ENCODE results near the gene PLAC8L1. TPM values are rescaled to one million over a fixed set of nuclear protein-coding genes. Genes with fewer than 3 reads are reported as not detected.

The PLAC8L1 gene
- total RNA-seq, 2 experiments from 2014 or later, result 1.0 TPM; not detected in 1

- Mint-ChIP-seq H3K36me3 (no peaks in the 10 kb centered on the region), H3K9me3 (no peaks in the 10 kb centered on the region), H3K27me3 (peaks cover 11% of the 10 kb centered on the region), H3K4me1 (peaks cover 4% of the 10 kb centered on the region), H3K27ac (no peak overlapping the region), H3K4me3 (no peak overlapping the region)
- POLR2A ChIA-PET, result no interaction called here
- ATAC-seq (ENCODE audit: low read depth), result no peak
- no peak for DNase-seq
These were observed 32.0 kb downstream of the PLAC8L1 start for GRCh38 chr5:146073239-146073900.

GRCh38 chr5:146072595-146072994 is 32.8 kb downstream of the PLAC8L1 start:
- Mint-ChIP-seq H3K27me3 (peaks cover 9% of the 10 kb centered on the region), H3K4me1 (peaks cover 4% of the 10 kb centered on the region), H3K4me3 (no peak overlapping the region), H3K36me3 (no peaks in the 10 kb centered on the region), H3K27ac (no peak overlapping the region), H3K9me3 (no peaks in the 10 kb centered on the region)
- DNase-seq, result no peak
- POLR2A ChIA-PET, result no interaction called here
- ATAC-seq (ENCODE audit: low read depth), result no peak

DNA sequence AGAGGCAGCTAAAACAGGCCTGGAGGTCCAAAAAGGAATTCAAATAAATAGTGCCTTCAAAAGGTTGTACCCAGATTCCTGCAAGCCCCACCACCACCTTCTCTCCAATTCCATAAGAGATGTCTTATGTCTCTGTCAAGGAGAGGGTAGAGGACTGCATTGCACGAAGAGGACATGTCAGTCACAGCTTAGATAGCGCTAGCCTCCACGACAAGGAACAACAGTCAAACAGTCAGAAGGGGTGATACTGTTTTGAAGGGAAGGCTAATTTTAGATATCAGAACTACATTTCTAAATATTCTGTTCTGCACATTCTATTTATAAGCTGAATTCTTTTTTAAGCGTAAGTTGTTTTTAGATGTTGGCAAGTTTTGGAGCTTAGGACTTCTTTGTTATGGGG is 34.2 kb downstream of the PLAC8L1 start:
- H3K27me3 Mint-ChIP-seq, result peaks cover 2% of the 10 kb centered on the region
- peaks cover 4% of the 10 kb centered on the region for H3K4me1 Mint-ChIP-seq
- no peaks in the 10 kb centered on the region for H3K36me3 Mint-ChIP-seq
- no peak overlapping the region for H3K4me3 Mint-ChIP-seq
- POLR2A ChIA-PET, result no interaction called here
- ATAC-seq (ENCODE audit: low read depth) (no peak), DNase-seq (no peak)
- no peaks in the 10 kb centered on the region for H3K9me3 Mint-ChIP-seq
- H3K27ac Mint-ChIP-seq, result no peak overlapping the region

- peaks cover 4% of the 10 kb centered on the region for H3K27me3 Mint-ChIP-seq
- ATAC-seq (ENCODE audit: low read depth) (no peak), DNase-seq (no peak)
- POLR2A ChIA-PET, result no interaction called here
- no peaks in the 10 kb centered on the region for H3K36me3 Mint-ChIP-seq
- peaks cover 4% of the 10 kb centered on the region for H3K4me1 Mint-ChIP-seq
- no peaks in the 10 kb centered on the region for H3K9me3 Mint-ChIP-seq
- no peak overlapping the region for H3K27ac Mint-ChIP-seq
- H3K4me3 Mint-ChIP-seq, result no peak overlapping the region
These were observed 34.6 kb downstream of the PLAC8L1 start for GRCh38 chr5:146070746-146071145.

DNA sequence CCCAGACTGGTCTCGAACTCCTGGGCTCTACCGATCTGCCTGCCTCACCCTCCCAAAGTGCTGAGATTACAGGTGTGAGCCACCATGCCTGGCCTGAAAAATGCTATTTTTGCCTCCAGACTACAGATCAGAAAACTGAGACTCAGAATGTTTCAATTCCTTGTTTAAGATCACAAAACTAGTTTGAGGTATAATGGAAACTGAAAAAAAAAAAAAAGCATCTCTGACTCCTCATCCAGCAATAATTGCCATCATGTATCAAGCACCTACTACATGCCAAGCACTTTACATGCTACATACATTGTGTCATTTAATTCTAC is 35.6 kb downstream of the PLAC8L1 start:
- H3K4me1 Mint-ChIP-seq, result peaks cover 4% of the 10 kb centered on the region
- H3K9me3 Mint-ChIP-seq, result no peaks in the 10 kb centered on the region
- H3K4me3 Mint-ChIP-seq, result no peak overlapping the region
- POLR2A ChIA-PET, result no interaction called here
- H3K36me3 Mint-ChIP-seq, result no peaks in the 10 kb centered on the region
- H3K27ac Mint-ChIP-seq, result no peak overlapping the region
- peaks cover 11% of the 10 kb centered on the region for H3K27me3 Mint-ChIP-seq
- ATAC-seq (ENCODE audit: low read depth) (no peak), DNase-seq (no peak)

DNA sequence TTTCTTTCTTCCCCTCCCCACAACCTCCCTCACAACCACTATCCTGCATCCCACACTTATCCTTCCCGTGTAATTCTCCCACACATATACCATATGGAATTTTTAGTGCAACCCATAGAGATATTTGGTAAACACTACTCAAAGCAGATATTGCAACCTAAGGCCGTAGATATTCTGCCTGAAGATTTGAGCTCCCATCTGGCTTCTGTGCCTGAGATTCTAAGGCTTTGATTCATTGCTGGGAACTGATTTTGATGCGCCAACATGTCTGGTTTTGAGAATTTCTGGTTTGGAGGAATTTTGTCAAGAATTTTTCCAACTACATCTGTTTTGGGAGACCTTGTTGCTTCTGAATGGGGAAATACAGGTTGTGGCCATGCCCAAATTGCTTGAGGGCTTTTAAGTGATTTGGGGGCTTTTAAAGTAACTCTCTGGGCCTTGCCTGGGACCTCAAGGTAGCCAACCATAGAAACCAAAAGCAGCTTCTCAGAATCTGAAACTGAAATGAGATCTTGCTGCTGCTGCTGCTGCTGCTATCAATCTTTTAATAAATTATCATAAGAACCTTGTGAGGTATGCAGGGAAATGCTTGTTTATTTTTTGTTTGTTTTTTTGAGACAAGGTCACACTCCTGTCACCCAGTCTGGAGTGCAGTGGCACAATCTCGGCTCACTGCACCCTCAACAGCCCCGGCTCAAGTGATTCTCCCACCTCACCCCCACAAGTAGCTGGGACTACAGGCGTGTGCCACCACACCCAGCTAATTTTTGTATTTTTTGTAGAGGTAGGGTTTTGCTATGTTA is 36.2 kb downstream of the PLAC8L1 start:
- ATAC-seq (ENCODE audit: low read depth) (no peak), DNase-seq (no peak)
- POLR2A ChIA-PET, result no interaction called here
- Mint-ChIP-seq H3K36me3 (no peaks in the 10 kb centered on the region), H3K9me3 (no peaks in the 10 kb centered on the region), H3K4me3 (no peak overlapping the region), H3K27ac (no peak overlapping the region), H3K27me3 (peaks cover 11% of the 10 kb centered on the region), H3K4me1 (peaks cover 4% of the 10 kb centered on the region)

DNA sequence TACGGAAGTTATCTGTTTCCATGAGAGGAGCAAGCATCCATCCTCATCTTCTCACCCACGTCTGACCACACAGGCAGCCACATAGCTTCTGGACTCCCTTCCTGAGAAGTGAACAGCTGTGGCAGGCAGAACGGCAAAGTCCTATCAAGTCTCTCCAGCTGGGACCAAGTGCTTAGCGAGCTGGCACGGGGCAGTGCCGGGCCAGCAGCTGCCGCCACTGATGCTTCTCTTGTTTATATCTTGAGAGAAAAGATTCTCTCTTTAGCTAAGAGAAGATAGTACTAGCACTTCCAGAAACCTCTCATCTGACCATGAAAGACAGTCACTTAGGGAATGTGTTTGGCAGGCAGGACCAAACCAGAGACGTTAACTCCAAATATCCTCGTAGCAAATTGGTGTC is 37.2 kb downstream of the PLAC8L1 start:
- POLR2A ChIA-PET, result no interaction called here
- Mint-ChIP-seq H3K4me3 (no peak overlapping the region), H3K36me3 (no peaks in the 10 kb centered on the region)

DNA sequence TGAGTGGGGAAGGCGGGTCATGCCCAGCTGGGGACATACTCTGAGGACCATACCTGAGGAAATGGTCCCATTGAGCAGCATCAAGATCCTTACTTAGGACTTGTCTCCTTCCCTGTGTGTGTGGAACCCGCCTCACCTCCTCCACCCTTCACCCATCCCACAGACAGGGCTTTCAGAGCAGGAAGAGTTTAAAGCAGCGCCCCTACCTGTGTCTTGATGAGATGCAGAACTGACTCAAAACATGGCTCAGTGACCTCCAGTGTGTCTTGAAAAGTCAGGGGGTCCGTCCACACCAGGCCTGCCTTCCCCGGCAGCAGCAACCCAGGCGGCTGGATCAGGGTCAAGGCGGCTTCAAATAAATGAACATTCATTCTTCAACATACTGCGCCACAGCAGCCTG is 38.4 kb downstream of the PLAC8L1 start:
- H3K27ac Mint-ChIP-seq, result no peak overlapping the region
- H3K9me3 Mint-ChIP-seq, result no peaks in the 10 kb centered on the region
- H3K36me3 Mint-ChIP-seq, result no peaks in the 10 kb centered on the region
- DNase-seq (no peak), ATAC-seq (ENCODE audit: low read depth) (no peak)
- peaks cover 4% of the 10 kb centered on the region for H3K4me1 Mint-ChIP-seq
- H3K4me3 Mint-ChIP-seq, result no peak overlapping the region
- POLR2A ChIA-PET, result no interaction called here
- H3K27me3 Mint-ChIP-seq, result peaks cover 9% of the 10 kb centered on the region

More for the DNA sequence above, 37.2 kb downstream of the PLAC8L1 start:
- H3K27me3 Mint-ChIP-seq, result peaks cover 11% of the 10 kb centered on the region
- ATAC-seq (ENCODE audit: low read depth), result no peak
- DNase-seq, result no peak
- peaks cover 4% of the 10 kb centered on the region for H3K4me1 Mint-ChIP-seq
- no peak overlapping the region for H3K27ac Mint-ChIP-seq
- no peaks in the 10 kb centered on the region for H3K9me3 Mint-ChIP-seq

GRCh38 chr5:146060221-146060585 is 45.2 kb downstream of the PLAC8L1 start:
- no peak for ATAC-seq (ENCODE audit: low read depth)
- Mint-ChIP-seq H3K36me3 (no peaks in the 10 kb centered on the region), H3K9me3 (no peaks in the 10 kb centered on the region), H3K4me1 (no peaks in the 10 kb centered on the region), H3K27ac (no peak overlapping the region), H3K27me3 (peaks cover 15% of the 10 kb centered on the region), H3K4me3 (no peak overlapping the region)
- no peak for DNase-seq
- POLR2A ChIA-PET, result no interaction called here

- H3K4me3 Mint-ChIP-seq, result no peak overlapping the region
- POLR2A ChIA-PET, result no interaction called here
- H3K36me3 Mint-ChIP-seq, result no peaks in the 10 kb centered on the region
- no peaks in the 10 kb centered on the region for H3K9me3 Mint-ChIP-seq
- ATAC-seq (ENCODE audit: low read depth) (no peak), DNase-seq (no peak)
- no peak overlapping the region for H3K27ac Mint-ChIP-seq
- H3K4me1 Mint-ChIP-seq, result no peaks in the 10 kb centered on the region
- peaks cover 13% of the 10 kb centered on the region for H3K27me3 Mint-ChIP-seq
These were observed 45.7 kb downstream of the PLAC8L1 start for GRCh38 chr5:146059460-146060220.

DNA sequence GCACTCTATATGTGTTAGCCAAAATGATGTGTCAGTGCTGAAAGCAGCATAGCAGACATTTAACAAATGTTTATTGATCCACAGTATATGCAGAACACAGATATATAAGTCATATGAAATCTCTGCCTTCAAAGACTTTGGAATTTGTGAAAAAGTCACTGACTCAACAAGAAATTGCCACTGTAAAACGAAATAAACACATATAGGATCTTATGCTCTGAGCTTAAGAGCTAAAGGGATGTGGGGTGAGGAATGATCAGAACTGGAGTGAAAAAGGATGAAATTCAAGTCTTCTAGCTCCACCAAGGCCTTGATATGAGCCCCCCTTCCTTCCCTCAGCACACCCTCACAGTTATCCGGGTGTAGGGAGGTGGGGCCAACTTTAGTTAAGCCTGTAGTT is 49.9 kb downstream of the PLAC8L1 start:
- Mint-ChIP-seq H3K9me3 (no peaks in the 10 kb centered on the region), H3K36me3 (no peaks in the 10 kb centered on the region), H3K27me3 (peaks cover 30% of the 10 kb centered on the region), H3K4me1 (no peaks in the 10 kb centered on the region), H3K27ac (no peak overlapping the region), H3K4me3 (no peak overlapping the region)
- POLR2A ChIA-PET, result no interaction called here
- DNase-seq, result no peak
- ATAC-seq (ENCODE audit: low read depth), result no peak

- Mint-ChIP-seq H3K27ac (no peak overlapping the region), H3K9me3 (no peaks in the 10 kb centered on the region), H3K27me3 (peaks cover 30% of the 10 kb centered on the region), H3K4me1 (peaks cover 3% of the 10 kb centered on the region), H3K4me3 (no peak overlapping the region), H3K36me3 (no peaks in the 10 kb centered on the region)
- POLR2A ChIA-PET, result no interaction called here
- DNase-seq, result no peak
- ATAC-seq (ENCODE audit: low read depth), result no peak
These were observed 52.6 kb downstream of the PLAC8L1 start for GRCh38 chr5:146052780-146053179.

DNA sequence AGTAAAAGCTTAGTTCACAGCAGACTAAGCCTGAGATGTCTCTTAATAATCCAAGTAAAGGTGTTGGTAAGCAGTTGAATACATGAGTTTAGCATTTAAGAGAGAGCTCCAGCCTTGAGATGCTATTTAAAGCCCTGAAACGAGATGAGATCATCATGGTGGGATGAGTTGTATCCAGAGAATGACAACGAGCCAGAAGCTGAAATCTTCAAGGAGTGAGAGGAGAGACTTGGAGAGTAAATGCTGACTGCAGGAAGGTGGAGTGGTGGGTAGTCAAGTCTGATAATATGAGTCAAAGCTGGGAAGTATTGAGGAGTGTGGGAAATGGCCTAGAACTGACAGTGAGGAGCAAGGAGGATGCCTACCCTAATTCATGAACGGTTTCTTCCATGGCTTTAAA is 53.7 kb downstream of the PLAC8L1 start:
- POLR2A ChIA-PET, result no interaction called here
- Mint-ChIP-seq H3K27ac (no peak overlapping the region), H3K36me3 (no peaks in the 10 kb centered on the region), H3K4me3 (no peak overlapping the region), H3K9me3 (no peaks in the 10 kb centered on the region), H3K4me1 (peaks cover 3% of the 10 kb centered on the region), H3K27me3 (peaks cover 27% of the 10 kb centered on the region)
- DNase-seq (no peak), ATAC-seq (ENCODE audit: low read depth) (no peak)

DNA sequence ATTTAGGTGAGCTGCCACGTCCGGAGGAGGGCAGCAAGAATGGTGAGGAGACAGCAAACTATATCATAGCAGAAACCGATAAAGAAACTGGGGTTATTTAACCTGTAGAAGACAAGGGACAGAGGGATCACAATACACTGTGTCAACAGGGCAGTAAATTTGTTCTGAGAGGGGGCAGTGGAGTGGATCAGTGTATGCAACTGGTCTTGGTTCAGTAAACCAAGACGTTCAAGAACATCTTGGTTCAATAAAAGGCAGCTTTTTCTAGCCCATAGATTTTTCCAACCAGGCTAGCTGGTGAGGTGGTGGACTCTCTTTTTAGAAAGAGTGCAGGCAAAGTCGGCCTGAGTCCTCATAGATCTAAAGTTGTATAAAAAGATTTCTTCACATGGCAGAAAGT is 55.3 kb downstream of the PLAC8L1 start:
- Mint-ChIP-seq H3K27ac (no peak overlapping the region), H3K4me1 (peaks cover 3% of the 10 kb centered on the region), H3K9me3 (no peaks in the 10 kb centered on the region), H3K4me3 (no peak overlapping the region), H3K36me3 (no peaks in the 10 kb centered on the region), H3K27me3 (peaks cover 18% of the 10 kb centered on the region)
- ATAC-seq (ENCODE audit: low read depth) (no peak), DNase-seq (no peak)
- POLR2A ChIA-PET, result no interaction called here
